Thoracic aorta (tissue), 2 donors: ENCODE measurements around the gene SUCNR1. TPM values are rescaled to one million over a fixed set of nuclear protein-coding genes. Genes with fewer than 3 reads are reported as not detected.

ENCODE experiments used
- ATAC-seq: fragments of 150-250 bp; one replicate; pipeline ENCODE4 v1.8.0; 2017; ENCODE audit warnings: low read depth; ENCODE audit not compliant: insufficient number of reproducible peaks, low FRiP score
- DNase-seq: peaks from one replicate; pipeline ENCODE4 v3.0.0-alpha.2; 2020; ENCODE audit warnings: low spot score
- H3K27ac ChIP-seq, 2 donors: fragments of 200-600 bp; sonication (generic); 1 replicate in 1 of 2; 2 replicates in 1 of 2; pipeline ENCODE4 v1.5.1; 2016; ENCODE audit warnings: mild to moderate bottlenecking in 2 of 2, moderate library complexity in 2 of 2
- H3K27me3 ChIP-seq: fragments of 200-600 bp; sonication (generic); replicated peaks from 2 replicates; pipeline ENCODE4 v1.6.0; 2016; ENCODE audit warnings: mild to moderate bottlenecking; ENCODE audit not compliant: insufficient read depth
- H3K36me3 ChIP-seq: fragments of 200-600 bp; sonication (generic); one replicate; pipeline ENCODE4 v1.5.1; 2016
- H3K4me1 ChIP-seq, 2 donors: fragments of 200-600 bp; sonication (generic); 1 replicate in 1 of 2; 2 replicates in 1 of 2; pipeline versions ENCODE4 v1.5.1 to v1.6.0; 2016; ENCODE audit warnings: low read depth in 2 of 2, mild to moderate bottlenecking in 1 of 2; ENCODE audit not compliant: control insufficient read depth in 1 of 2
- H3K4me3 ChIP-seq: fragments of 200-600 bp; sonication (generic); 2 replicates; pipeline ENCODE4 v1.5.1; 2016; ENCODE audit warnings: mild to moderate bottlenecking
- H3K9me3 ChIP-seq: fragments of 200-600 bp; sonication (generic); 2 replicates; pipeline ENCODE4 v1.5.1; 2016
- total RNA-seq, 2 donors: library from RNA; depleted of rRNA; stranded (reverse); fragments of >200 nt; gene quantifications; one replicate each; pipeline versions ENCODE4 v1.1.0 to v1.2.3, GENCODE V29; 2016
- TF ChIP-seq, protein P1 (sequence below): fragments of 200-600 bp; sonication (generic); IDR thresholded peaks from one replicate; pipeline ENCODE4 v1.5.1; 2019; ENCODE audit warnings: antibody characterized with exemption

Gene SUCNR1
- total RNA-seq, 2 donors from 2014 or later: 3.2 to 10.7 TPM

DNA sequence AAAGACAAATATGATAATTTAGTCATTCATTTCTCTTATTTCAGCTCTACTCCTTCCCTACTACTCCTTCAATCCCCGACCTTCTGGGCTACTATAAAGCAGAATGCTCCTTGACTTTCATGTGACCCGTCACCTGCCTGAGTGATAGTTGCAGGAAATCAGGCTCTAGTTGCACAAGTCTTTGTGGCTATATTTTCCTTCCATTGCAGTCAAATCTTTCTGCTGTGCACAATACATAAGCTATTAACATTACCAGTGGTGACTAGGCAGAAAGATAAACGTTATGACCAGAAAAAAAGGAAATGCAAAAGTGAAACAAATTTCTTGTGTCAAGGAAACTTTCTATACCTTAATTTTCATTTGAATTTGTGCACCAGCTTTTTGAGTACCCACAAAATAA, 2.3 kb downstream of the SUCNR1 start:
- Histone ChIP-seq H3K4me3 (peak overlapping the region; percentile 42), H3K27me3 (no peaks in the 10 kb centered on the region), H3K36me3 (no peaks in the 10 kb centered on the region), H3K27ac (no peak overlapping the region), H3K4me1 (peaks cover 22 to 25% of the 10 kb centered on the region in 2 donors), H3K9me3 (no peaks in the 10 kb centered on the region)
- ATAC-seq: no peak
- TF ChIP-seq, protein P1, sequence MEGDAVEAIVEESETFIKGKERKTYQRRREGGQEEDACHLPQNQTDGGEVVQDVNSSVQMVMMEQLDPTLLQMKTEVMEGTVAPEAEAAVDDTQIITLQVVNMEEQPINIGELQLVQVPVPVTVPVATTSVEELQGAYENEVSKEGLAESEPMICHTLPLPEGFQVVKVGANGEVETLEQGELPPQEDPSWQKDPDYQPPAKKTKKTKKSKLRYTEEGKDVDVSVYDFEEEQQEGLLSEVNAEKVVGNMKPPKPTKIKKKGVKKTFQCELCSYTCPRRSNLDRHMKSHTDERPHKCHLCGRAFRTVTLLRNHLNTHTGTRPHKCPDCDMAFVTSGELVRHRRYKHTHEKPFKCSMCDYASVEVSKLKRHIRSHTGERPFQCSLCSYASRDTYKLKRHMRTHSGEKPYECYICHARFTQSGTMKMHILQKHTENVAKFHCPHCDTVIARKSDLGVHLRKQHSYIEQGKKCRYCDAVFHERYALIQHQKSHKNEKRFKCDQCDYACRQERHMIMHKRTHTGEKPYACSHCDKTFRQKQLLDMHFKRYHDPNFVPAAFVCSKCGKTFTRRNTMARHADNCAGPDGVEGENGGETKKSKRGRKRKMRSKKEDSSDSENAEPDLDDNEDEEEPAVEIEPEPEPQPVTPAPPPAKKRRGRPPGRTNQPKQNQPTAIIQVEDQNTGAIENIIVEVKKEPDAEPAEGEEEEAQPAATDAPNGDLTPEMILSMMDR: no peak
- no peak for DNase-seq

DNA sequence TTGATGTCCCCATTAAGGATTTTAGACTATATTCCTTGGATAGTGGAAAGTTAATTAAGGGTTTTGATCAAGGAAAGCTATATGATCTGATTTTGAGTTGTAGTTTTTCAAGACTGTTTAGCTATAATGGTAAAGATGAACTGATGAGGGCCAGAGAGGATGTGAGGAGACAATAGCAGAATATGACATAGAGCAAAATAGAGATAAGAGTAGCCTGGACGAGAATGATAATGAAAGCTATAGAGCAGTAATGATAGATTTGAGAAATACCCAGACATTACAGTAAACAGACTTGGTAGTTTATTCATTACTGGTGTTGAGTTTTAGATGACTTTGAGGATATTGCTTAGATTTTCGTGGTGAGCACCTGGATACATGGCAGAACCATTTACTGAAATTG, 3.8 kb downstream of the SUCNR1 start:
- Histone ChIP-seq H3K4me3 (no peak overlapping the region), H3K9me3 (no peaks in the 10 kb centered on the region), H3K27ac (no peak overlapping the region), H3K4me1 (peaks cover 19% of the 10 kb centered on the region in 2 donors), H3K36me3 (no peaks in the 10 kb centered on the region), H3K27me3 (no peaks in the 10 kb centered on the region)
- TF ChIP-seq, protein P1: no peak
- ATAC-seq: no peak
- no peak for DNase-seq

DNA sequence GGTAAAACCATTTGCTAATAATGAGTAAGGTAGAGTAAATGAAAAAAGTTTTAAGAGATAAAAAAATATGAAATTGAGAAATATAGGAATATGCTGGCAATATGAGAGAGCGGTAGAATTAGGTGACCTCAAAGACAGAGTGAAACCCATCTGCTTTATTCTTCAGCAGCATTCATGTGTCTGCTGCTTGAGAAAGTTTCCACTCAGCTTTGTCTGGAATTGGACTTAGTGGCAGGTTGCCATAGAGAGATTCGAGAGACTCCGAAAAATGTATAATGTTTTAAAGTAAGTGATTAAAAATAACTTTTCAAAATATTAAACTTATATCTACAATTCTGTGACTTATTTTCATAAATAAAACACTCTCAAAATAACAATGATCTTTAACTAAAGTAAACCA, 5.0 kb downstream of the SUCNR1 start:
- TF ChIP-seq, protein P1: no peak
- H3K4me3 ChIP-seq: no peak overlapping the region
- no peaks in the 10 kb centered on the region for H3K9me3 ChIP-seq
- ATAC-seq (peak; percentile 77), DNase-seq (no peak)
- H3K27me3 ChIP-seq: no peaks in the 10 kb centered on the region
- no peaks in the 10 kb centered on the region for H3K36me3 ChIP-seq
- H3K27ac ChIP-seq: no peak overlapping the region
- peaks cover 19 to 21% of the 10 kb centered on the region in 2 donors for H3K4me1 ChIP-seq

DNA sequence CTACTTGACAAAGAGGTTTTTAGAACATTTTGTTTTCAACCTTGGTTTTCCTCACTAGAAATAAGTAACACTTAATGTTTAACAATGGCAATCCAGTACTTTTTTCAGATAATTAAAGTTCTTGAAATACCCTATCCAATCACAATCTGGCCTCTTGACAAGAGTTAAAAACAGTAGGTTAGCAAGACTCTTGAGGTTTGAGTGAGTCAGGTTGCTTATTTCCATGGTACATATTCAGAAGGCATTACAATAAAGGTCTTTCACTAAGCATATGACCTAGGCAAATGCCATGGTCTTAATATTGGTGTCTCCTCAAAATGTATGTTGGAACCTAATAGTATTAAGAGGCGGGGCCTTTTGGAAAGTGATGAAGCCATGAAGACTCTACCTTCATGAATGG, 5.6 kb downstream of the SUCNR1 start:
- TF ChIP-seq, protein P1: no peak
- Histone ChIP-seq H3K27ac (no peak overlapping the region), H3K9me3 (no peaks in the 10 kb centered on the region), H3K36me3 (no peaks in the 10 kb centered on the region), H3K4me3 (no peak overlapping the region), H3K4me1 (peaks cover 19 to 21% of the 10 kb centered on the region in 2 donors), H3K27me3 (no peaks in the 10 kb centered on the region)
- ATAC-seq (no peak), DNase-seq (no peak)

DNA sequence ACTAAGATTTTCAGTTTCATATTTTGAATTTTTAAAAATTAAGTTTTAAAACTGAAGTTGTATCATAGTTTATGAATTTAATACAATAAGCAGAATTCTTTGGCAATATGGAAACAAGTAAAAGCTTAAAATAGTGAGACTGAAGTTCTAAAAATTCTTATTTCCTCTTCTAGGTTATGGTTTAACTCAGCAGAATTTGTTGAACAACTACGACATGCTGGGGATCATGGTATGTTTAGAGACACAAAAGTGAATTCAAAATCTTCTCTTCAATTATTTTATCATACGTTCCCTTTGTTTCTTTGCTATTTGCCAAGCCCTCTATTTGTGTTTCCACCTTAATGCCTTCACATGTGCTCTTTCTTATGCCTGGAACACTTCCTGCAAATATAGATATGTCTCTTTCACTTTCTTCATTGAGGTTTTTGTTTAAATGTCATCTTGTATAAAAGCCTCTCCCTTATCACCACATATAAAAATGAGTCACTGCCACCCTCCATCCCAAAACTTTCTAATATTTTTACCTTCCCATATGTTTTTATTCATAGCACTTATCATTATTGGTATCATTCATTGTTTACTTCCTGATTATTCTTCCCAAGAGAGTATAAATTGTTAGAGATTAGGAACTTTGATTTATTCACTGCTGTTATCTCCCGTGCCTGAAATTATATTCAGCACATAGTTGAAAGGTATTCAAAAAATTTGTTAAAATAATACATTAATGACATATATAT, 6.4 kb downstream of the SUCNR1 start:
- Histone ChIP-seq H3K4me1 (peaks cover 19 to 21% of the 10 kb centered on the region in 2 donors), H3K4me3 (peak overlapping the region; percentile 41), H3K27me3 (no peaks in the 10 kb centered on the region), H3K9me3 (no peaks in the 10 kb centered on the region), H3K27ac (no peak overlapping the region), H3K36me3 (no peaks in the 10 kb centered on the region)
- ATAC-seq (no peak), DNase-seq (no peak)
- TF ChIP-seq, protein P1: no peak
